Sciatic nerve (tissue), 2 donors: ENCODE results near the gene COQ5. TPM values are rescaled to one million over a fixed set of nuclear protein-coding genes. Genes with fewer than 3 reads are reported as not detected.

Source experiments
- ATAC-seq: fragments of 200-7000 bp; cut with Tn5 transposase; one replicate; pipeline ENCODE4 v1.9.1; 2020; ENCODE audit warnings: mild to moderate bottlenecking, moderate library complexity
- DNase-seq: peaks from one replicate; pipeline ENCODE4 v3.0.0-alpha.2; 2020; ENCODE audit warnings: low spot score
- intact Hi-C: fragments of 100-400 bp; cut with DNase I; formaldehyde crosslinking; loops from one replicate; pipeline ENCODE4 v1.14.2; 2022
- total RNA-seq: library from RNA; stranded (reverse); fragmentation: NEBNext Ultra II Directional; extraction: Animal tissue kit (Norgen Biotek cat#: 25700); gene quantifications from one replicate; pipeline ENCODE4 v1.2.1, GENCODE V29; 2021
- donor health status: DM: no; HTN: no; CAD: no.
- donor health status: DM: no; HTN: no; CAD: no.

The COQ5 gene, protein sequence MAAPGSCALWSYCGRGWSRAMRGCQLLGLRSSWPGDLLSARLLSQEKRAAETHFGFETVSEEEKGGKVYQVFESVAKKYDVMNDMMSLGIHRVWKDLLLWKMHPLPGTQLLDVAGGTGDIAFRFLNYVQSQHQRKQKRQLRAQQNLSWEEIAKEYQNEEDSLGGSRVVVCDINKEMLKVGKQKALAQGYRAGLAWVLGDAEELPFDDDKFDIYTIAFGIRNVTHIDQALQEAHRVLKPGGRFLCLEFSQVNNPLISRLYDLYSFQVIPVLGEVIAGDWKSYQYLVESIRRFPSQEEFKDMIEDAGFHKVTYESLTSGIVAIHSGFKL
- 26.4 TPM for total RNA-seq

DNA sequence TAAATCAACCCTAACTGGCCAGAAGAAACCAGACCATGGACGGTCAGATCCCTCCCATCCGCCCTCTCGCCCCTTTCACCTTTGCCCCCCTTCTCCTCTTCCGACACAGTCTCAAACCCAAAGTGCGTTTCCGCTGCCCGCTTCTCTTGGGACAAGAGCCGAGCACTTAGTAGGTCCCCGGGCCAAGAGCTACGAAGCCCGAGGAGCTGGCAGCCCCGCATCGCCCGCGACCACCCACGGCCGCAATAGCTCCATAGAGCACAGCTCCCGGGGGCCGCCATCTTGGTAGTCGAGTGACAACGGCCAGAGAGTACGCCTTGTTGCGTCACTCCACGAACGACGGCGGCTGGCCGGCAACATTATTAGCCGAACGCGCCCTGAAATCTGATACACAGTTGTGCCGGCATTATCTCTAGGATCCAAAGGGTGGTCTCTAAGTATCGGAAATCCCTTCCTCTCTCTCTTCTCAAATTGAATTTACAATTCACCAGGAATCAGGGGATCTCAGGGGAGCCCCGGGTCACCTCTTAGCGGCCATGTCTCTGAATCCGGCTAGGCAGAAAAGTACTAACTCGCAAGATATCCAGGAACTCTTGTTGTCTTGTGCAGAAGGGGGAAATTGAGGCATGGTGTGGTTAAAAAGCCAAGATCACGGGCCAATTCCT, at the start of gene COQ5:
Gene COQ5, minus strand, starts transcription at position 298 of the 665 bp plus-strand sequence. Its CDS starts 17 bp downstream, at position 281.
- intact Hi-C loops, result no loop called here
- DNase-seq (peak; percentile 93), ATAC-seq (peak; percentile 98)

DNA sequence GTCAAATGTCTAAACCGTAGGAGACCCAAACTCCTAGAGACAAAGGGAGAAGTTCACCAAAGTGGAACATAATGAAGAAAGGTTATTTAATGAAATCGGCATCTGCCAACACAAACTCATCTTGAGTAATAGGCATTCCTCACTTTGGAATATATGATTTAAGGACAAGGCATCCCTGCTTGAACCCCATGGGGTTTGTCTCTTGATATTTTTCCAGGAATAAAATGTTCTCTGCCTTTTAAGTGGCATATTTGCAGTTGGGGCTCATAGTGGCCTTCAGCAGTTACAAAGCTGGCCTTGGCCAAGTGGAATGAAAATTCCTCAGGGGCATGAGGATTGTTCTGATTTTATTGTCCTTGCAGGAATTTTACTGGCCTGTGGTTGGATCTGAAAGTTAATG, 45.1 kb upstream of the COQ5 start:
- intact Hi-C loops, result no loop called here
- no peak for DNase-seq
- no peak for ATAC-seq

DNA sequence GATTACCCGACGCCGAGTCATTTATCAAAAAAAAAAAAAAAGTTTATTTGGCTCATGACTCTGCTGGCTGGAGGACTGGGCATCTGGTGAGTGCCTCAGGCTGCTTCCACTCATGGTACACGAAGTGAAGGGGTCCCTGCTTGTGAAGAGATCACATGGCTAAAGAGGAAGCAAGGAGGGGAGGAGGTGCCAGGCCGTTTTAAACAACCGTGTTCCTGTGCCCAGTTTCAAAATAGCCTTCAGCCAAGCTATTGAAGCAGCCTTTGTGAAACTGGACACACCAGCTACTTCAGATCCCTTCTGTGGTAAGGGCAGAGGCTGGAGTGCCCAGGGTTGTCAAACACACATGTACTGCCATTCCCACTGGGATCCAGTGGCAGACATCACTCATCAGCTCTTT, 44.6 kb upstream of the COQ5 start:
- DNase-seq (no peak), ATAC-seq (no peak)
- intact Hi-C loops, result no loop called here

DNA sequence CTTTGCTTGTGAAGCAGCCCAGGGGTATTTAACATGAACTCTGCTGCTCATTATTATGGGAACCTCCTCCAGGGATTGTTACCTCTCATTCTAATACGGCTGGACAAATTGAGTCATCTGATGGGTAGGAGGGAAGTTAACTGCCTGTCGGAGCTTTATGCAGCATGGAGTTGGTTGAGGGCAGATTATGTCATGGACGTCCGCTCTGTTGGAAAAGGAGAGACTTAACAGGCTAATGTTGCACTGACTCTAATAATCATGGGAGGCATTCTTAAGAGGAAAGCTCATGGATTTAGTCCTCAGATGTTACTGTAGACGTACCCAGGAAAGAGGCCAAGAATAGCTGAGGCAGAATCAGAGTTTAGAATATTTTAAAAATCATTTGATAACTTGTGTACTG, 42.3 kb upstream of the COQ5 start:
- DNase-seq, result no peak
- no peak for ATAC-seq
- intact Hi-C loops, result no loop called here

DNA sequence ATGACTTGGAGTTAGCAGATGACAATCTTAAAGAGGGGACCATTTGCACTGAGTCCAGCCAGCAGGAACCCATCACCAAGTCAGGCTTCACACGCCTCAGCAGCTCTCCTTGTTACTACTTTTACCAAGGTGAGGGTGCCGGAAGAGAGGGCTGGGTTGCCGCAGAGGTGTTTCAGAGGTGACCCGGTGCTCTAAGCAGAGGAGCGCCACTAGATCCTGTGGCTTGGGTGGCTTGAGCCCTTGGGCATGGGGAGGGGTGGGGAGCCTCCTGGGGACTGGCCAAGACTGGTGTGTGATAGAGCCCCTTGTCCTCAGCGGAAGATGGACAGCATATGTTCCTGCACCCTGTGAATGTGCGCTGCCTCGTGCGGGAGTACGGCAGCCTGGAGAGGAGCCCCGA, 34.5 kb upstream of the COQ5 start:
- DNase-seq, result no peak
- ATAC-seq, result no peak
- intact Hi-C loops, result no loop called here

DNA sequence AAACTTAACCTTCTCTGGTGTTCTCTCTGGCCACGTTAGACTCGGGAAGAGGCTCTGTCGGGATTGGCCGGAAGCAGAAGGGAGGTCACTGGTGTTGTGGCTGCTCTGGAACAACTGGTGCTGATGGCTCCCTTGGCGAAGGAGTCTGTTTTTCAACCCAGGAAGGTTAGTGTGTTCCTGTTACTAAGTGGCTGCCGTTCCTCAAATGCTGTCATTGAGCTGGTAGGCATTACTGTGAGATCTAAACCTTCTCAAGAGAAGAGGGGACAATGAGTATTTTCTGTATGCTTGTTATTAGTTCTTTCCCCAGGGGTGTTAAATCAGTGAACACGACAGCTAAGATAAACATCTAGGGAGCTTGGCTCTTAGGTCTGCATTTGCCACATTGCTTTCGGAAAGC, 33.9 kb upstream of the COQ5 start:
- no peak for DNase-seq
- intact Hi-C loops, result no loop called here
- no peak for ATAC-seq

DNA sequence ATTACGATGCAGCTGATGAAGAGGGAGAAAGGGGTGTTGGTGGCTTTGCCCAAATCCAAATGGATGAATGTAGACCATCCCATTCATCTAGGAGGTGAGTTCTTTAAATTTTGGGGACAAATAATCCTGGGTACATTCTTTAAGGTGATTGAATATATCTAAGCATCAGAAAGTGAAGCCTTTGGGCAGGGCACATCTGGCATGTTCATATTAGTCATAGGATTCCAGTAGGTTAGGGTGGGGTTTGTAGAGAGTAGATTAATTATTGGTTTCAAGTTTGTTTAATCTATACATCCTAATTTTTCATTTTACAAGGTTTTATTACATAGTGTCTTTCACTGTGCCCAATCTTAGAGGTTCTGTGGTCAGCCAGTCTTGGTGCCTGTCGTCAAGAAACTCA, 28.6 kb upstream of the COQ5 start:
- DNase-seq (no peak), ATAC-seq (no peak)
- intact Hi-C loops, result no loop called here

DNA sequence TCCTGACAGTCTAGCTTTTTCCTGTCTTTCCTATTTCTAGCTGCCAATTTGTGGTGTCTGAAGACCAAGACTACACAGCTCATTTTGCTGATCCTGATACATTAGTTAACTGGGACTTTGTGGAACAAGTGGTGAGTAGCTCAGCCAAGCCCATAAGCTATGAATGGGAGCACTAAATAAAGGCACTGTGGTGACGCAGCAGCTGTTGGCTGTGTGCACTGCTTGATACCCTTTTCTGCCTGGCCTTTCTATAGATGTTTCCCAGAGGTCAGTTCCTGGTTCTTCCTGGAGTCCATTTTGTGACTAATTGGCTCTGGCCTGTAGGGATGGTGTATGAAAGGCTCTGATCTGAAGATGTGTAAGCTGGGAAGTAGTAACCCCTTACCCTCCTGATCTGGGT, 25.7 kb upstream of the COQ5 start:
- peak; percentile 13 for ATAC-seq
- DNase-seq, result no peak
- intact Hi-C loops, result no loop called here

DNA sequence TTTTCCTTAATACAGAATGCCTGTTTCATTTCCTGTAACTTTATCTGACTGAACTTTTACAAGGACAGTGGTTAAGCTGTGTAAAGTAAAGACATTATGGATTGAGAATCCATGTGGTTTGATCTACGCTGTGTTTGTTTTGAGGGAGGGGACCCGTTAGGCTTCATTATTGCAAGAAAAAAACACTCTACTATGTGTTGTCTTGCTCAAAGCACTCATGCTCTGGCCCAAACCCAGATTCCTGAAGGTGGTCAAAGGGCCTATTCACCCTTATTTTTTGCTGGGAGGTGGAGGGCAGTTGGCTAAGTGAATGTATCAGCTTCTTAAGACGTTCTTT, 17.1 kb upstream of the COQ5 start:
- DNase-seq (no peak), ATAC-seq (no peak)
- intact Hi-C loops, result no loop called here

DNA sequence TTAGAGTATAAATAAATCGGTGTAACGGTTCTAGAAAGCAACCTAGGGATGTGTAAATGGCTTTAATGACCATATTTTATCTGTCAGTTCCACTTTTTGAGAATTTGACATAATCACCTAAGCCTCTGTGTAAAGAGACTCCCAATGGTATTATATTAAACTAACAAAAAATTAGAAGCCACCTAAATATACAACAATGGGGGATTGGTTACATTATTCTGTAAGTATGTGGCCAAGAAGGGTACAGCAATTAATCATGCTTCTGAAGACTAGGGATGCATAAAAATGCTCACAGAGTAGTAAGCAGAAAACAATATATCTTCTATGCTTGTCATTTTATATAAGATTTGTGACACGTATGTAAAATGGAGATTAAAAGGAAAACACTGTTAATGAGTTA, 15.7 kb upstream of the COQ5 start:
- ATAC-seq (no peak), DNase-seq (no peak)
- intact Hi-C loops, result no loop called here

DNA sequence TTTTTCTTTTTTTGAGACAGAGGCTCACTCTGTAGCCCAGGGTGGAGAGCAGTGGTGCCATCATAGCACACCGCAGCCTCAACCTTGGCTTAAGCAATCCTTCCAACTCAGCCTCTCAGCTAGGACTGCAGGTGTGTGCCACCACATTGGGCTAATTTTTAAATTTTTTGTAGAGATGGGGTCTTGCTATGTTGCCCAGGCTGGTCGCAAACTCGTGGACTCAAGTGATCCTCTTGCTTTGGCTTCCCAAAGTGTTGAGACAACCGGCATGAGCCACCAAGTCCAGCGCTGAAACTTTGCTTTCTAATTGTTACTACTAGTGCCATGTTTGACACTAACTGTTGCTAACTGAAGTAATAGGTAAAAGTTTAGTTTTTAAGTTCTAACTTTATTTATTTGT, 13.2 kb upstream of the COQ5 start:
- intact Hi-C loops, result no loop called here
- DNase-seq, result no peak
- ATAC-seq, result no peak

DNA sequence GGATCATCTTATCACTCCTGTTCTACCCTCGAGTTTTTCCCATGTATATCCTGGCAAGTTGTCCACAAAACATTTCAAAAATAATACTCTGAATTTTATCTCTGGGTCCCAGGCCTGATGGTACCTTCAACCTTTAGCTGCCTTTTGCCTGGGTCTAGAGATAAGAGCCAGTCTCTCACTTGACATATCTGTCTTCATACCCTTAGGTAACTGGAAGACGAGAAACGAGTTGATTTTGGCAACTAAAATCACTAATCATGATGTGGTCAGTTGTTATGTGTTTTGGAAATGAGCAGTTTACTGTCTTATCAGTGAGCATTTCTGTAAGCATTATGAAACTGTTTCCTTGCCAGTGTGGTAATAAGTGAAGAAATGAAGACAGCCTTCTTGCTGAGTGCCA, 11.5 kb upstream of the COQ5 start:
- ATAC-seq, result peak; percentile 78
- DNase-seq, result no peak

DNA sequence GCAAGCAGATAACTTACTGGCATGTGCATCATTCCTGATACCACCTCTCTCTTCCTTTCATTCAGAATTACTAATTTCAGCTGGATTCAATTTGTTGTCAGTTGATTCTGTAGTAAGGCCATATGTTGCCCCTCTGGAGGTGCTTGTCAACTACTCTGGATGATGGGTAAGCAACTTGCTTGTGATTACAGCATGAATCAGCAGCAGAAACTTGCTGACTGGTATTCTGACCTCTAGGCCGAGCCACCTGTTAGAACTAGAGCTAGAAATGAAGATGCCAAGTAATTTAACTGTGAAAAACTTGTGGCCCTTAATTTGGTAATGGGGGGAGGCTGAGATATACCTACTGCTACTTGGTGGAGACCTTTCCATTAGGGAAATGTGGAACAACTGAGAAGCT, 10.3 kb upstream of the COQ5 start:
- ATAC-seq (no peak), DNase-seq (no peak)
- intact Hi-C loops, result no loop called here

More for the DNA sequence above, 11.5 kb upstream of the COQ5 start:
- intact Hi-C loops, result no loop called here

DNA sequence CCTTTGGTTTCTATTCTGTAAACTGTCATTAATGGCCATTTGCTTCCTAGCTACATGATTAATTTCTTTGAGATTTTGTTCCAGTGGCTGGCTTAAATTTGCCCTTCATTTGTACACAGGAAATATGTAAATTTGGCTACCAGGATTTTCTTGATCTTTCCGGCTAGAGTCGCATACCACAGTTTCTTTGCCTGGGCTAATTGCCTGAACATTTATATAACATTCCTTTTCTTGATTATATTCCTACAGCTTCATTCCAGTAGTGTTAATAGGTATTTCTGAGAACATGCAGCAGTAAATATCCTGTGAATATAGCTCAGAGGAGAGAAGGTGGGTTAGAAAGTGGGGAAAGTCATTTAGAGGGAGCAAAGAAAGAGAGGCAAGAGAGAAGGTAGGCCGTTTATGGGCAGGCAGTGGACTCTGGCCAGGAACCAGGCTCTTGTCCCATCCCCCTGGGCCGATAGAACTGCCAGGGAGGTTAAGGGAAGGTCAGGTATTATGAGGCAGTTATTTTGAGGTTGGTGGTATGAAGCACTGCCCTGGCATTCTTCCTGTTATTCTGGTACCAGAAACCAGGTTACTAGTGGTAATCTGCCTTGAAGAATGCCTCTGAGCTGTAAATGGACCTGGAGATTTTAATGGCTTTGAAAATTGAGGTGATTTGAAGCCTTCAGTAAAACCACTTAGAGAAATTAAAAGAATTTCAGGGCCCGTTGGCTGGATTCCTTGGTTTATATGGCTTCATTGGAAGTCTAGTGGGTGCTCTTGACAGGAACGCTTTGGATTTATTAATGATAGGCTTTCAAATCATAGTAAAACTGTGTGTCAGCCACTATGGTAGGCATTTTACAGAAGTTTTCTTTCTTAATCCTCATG, 9.6 kb upstream of the COQ5 start:
- intact Hi-C loops, result no loop called here
- ATAC-seq (no peak), DNase-seq (no peak)

DNA sequence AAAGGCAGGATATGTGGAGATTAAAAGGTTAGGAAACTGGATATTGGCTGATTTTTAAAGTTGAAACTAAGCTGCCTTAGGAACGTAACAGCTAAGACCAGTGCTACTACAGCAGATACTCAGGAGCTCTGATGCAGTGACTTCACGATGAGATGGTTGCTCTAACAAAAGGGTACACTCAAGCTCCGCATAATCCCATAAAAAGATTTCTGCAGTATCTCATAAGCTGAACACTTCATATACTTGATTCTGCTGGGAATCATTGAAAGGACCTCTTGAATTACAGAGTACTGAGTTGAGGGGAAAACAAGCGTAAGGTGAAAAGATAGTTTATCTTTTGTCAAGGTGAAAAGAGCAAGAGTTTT, 8.9 kb upstream of the COQ5 start:
- DNase-seq, result no peak
- ATAC-seq, result no peak
- intact Hi-C loops, result no loop called here

DNA sequence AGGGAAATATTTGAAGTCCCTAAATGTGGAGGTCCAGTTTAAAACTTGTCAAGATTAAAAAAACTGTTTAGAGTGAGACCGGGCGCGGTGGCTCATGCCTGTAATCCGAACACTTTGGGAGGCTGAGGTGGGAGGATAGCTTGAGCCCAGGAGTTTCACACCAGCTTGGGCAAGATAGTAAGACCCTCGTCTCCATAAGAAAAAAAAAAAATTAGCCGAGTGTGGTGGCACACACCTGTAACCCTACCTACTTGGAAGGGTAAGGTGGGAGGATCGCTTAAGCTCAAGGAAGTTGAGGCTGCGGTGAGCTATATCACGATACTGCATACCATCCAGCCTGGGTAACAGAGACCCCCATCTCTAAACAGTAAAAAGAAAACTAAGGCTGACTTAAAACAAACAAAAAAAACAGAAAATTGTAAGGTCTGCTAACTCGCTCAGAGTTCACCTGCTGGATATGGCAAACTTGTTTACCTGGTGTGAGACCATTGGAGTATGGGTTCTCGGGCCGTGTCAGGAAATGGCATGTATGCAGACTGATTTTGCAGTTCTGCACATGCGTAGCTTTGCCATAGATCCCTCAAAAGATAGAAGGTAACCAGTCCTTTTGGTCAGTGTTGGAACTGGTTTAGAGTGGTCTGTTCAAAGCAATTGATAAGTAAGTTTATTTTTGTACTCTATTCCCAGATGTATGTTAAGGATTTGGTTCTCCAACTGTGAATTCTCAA, 7.3 kb upstream of the COQ5 start:
- ATAC-seq, result no peak
- intact Hi-C loops, result no loop called here
- DNase-seq, result peak; percentile 32

DNA sequence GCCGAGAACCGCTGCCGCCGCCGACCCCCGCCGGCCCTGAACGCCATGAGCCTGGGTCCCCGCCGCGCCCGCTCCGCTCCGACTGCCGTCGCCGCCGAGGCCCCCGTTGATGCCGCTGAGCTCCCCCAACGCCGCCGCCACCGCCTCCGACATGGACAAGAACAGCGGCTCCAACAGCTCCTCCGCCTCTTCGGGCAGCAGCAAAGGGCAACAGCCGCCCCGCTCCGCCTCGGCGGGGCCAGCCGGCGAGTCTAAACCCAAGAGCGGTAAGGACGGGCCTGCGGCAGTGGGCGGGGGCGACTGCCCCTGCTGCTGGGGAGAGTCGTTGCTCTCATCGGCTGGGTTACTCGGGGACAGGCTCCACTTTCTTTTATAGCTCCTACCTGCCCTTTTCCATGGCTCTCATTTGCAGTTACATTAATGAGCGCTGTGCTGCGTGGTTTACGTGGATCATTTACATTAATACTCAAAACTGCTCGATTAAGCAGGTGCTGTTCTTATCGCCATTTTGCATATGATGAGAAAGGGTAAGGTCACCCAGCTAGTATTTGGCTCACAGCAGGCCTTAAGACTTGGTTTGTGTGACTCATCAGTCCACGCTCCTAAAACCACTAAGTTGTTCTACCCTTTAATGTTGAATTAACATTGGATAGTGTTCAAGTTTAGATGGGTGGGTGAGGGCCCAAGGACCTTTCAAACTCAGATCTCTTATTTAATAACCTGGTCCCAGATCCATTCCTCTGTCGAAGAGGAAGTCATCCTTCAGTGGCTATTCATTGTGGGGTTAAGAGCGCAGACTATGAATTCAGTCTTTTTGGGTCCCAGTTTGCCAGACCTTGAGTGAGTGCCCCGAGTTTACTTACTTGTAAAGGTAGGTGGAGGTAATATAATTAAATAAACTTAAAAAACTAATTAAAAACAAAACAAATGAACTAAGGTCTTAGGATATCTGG, 6.0 kb upstream of the COQ5 start:
- DNase-seq (peak; percentile 65), ATAC-seq (peak; percentile 33)
- intact Hi-C loops, result no loop called here

DNA sequence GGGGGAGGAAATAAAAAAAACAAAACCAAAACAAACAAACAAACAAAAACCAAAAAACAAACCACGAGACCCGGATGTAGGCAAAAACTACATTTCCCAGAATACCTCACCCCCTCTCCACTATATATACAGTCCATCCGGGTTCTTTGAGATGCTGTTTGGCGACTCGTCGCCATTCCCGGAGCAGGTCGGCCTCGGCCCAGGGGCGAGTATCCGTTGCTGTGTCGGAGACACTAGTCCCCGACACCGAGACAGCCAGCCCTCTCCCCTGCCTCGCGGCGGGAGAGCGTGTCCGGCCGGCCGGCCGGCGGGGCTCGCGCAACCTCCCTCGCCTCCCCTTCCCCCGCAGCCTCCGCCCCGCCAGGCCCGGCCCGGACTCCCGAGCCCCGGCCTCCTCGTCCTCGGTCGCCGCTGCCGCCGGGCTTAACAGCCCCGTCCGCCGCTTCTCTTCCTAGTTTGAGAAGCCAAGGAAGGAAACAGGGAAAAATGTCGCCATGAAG, 5.3 kb upstream of the COQ5 start, which contains the start of gene RNF10:
Gene RNF10, plus strand, starts transcription at position 154 of the 500 bp plus-strand sequence. CDS start 456 bp downstream, outside the sequence.
- DNase-seq, result peak; percentile 89
- ATAC-seq, result peak; percentile 92
- intact Hi-C loops, result no loop called here
